HCT116 (cell line): ENCODE measurements around the gene TBC1D32. TPM values are rescaled to one million over a fixed set of nuclear protein-coding genes. Genes with fewer than 3 reads are reported as not detected.

Source experiments
- ATAC-seq: fragments of 200-7000 bp; cut with Tn5 transposase; 2 replicates; pipeline ENCODE4 v1.9.1; 2020; ENCODE audit warnings: mild to moderate bottlenecking, moderate library complexity
- BruUV-seq: library from RNA; stranded (reverse); fragments of 400-500 nt; replicated peaks from 2 replicates; lab custom pipeline; 2021; lab: Mats Ljungman, UMichigan
- CTCF ChIA-PET: fragments of 300-600 bp; sonication (Branson Sonifier 250); formaldehyde crosslinking; loops from one replicate; lab custom pipeline; 2021; ENCODE audit warnings: antibody characterized with exemption; lab: Charles Lee
- POLR2A ChIA-PET: fragments of 300-600, 350-600 bp; sonication (Branson Sonifier 250); formaldehyde crosslinking; loops from one replicate; lab custom pipeline; 2021; ENCODE audit warnings: antibody characterized with exemption; lab: Charles Lee
- RAD21 ChIA-PET, 2 experiments: fragments of 300-600 bp; sonication (Branson Sonifier 250); formaldehyde crosslinking; loops; one replicate each; lab custom pipeline; 2023; ENCODE audit warnings: low total read pairs in 2 of 2; ENCODE audit not compliant: uncharacterized antibody in 2 of 2, unreplicated experiment in 2 of 2, low non-redundant PET in 1 of 2; lab: Charles Lee
- DNase-seq: peaks from one replicate; pipeline ENCODE4 v3.0.0-alpha.2; 2010; ENCODE audit warnings: low read depth, low spot score
- H2AFZ ChIP-seq: fragments of 200-600 bp; shearing (Covaris generic), sonication (generic); 2 replicates; pipeline ENCODE4 v1.6.1; 2017; ENCODE audit warnings: low read depth, mixed run types, mixed read lengths, antibody characterized with exemption, low read length; ENCODE audit not compliant: poor library complexity, severe bottlenecking
- H3K27ac ChIP-seq: 2 replicates; pipeline ENCODE4 v1.5.1; 2012; ENCODE audit warnings: low read depth, low read length
- H3K27me3 ChIP-seq: fragments of 200-600 bp; sonication (generic); 2 replicates; pipeline ENCODE4 v1.6.1; 2016; ENCODE audit warnings: mixed run types, low read length, mixed read lengths; ENCODE audit not compliant: insufficient read depth
- H3K36me3 ChIP-seq, 2 experiments: fragments of 200-500 bp in 1 of 2; fragments of 200-600 bp in 1 of 2; sonication (Bioruptor generic) in 1 of 2; sonication (generic) in 1 of 2; 2 replicates each; pipeline versions ENCODE4 v1.5.1 to v1.6.1; 2014 to 2016; ENCODE audit warnings: low read length in 2 of 2, inconsistent platforms in 1 of 2, mixed read lengths in 1 of 2, mixed run types in 1 of 2; ENCODE audit not compliant: insufficient read depth in 2 of 2, control insufficient read depth in 1 of 2
- H3K4me1 ChIP-seq, 2 experiments: fragments of 200-600 bp in 1 of 2; sonication (generic) in 1 of 2; 2 replicates each; pipeline versions ENCODE4 v1.5.1 to v1.6.1; 2012 to 2017; ENCODE audit warnings: low read length in 2 of 2, inconsistent platforms in 1 of 2, mild to moderate bottlenecking in 1 of 2, mixed read lengths in 1 of 2, mixed run types in 1 of 2, moderate library complexity in 1 of 2; ENCODE audit not compliant: insufficient read depth in 2 of 2, control insufficient read depth in 1 of 2
- H3K4me2 ChIP-seq: fragments of 200-600 bp; sonication (generic); 2 replicates; pipeline ENCODE4 v1.6.1; 2017; ENCODE audit warnings: mixed run types, low read length, mixed read lengths
- H3K4me3 ChIP-seq, 2 experiments: fragments of 200-600 bp in 1 of 2; sonication (generic) in 1 of 2; replicated peaks in 1 of 2; 2 replicates each; pipeline ENCODE4 v1.5.1; 2011 to 2016; ENCODE audit warnings: low read length in 2 of 2, control low read depth in 1 of 2, low read depth in 1 of 2, mild to moderate bottlenecking in 1 of 2, mixed read lengths in 1 of 2, mixed run types in 1 of 2
- H3K79me2 ChIP-seq: fragments of 200-600 bp; sonication (generic); 2 replicates; pipeline ENCODE4 v1.6.1; 2017; ENCODE audit warnings: mild to moderate bottlenecking, mixed run types, low read length, moderate library complexity, mixed read lengths; ENCODE audit not compliant: insufficient read depth
- H3K9ac ChIP-seq: fragments of 200-600 bp; sonication (generic); 2 replicates; pipeline ENCODE4 v1.6.1; 2016; ENCODE audit warnings: low read length, mixed read lengths
- H3K9me2 ChIP-seq: fragments of 200-600 bp; sonication (generic), shearing (Covaris generic); 2 replicates; pipeline ENCODE4 v1.6.1; 2017; ENCODE audit warnings: mixed run types, mild to moderate bottlenecking, moderate library complexity; ENCODE audit not compliant: insufficient read depth
- H3K9me3 ChIP-seq, 2 experiments: fragments of 200-500 bp in 1 of 2; fragments of 200-600 bp in 1 of 2; sonication (Bioruptor generic) in 1 of 2; sonication (generic) in 1 of 2; 2 replicates each; pipeline ENCODE4 v1.6.1; 2014 to 2017; ENCODE audit warnings: low read length in 2 of 2, mixed read lengths in 2 of 2, inconsistent platforms in 1 of 2, low read depth in 1 of 2, mild to moderate bottlenecking in 1 of 2, mixed run types in 1 of 2, moderate library complexity in 1 of 2; ENCODE audit not compliant: control insufficient read depth in 1 of 2, insufficient read depth in 1 of 2
- H4K20me1 ChIP-seq: fragments of 200-600 bp; sonication (generic), shearing (Covaris generic); 2 replicates; pipeline ENCODE4 v1.6.1; 2017; ENCODE audit warnings: mixed run types, mild to moderate bottlenecking, moderate library complexity; ENCODE audit not compliant: insufficient read depth
- CBX3 ChIP-seq: IDR thresholded peaks from 2 replicates; pipeline ENCODE4 v1.6.1; 2012; ENCODE audit warnings: low read depth
- CEBPB ChIP-seq: IDR thresholded peaks from 2 replicates; pipeline ENCODE4 v1.6.1; 2012; ENCODE audit warnings: low read depth
- EZH2 ChIP-seq: fragments of 200-600 bp; sonication (generic); IDR thresholded peaks from 2 replicates; pipeline ENCODE4 v1.6.1; 2017; ENCODE audit warnings: antibody characterized with exemption, mixed run types
- FOSL1 ChIP-seq: IDR thresholded peaks from 2 replicates; pipeline ENCODE4 v1.6.1; 2012; ENCODE audit warnings: low read depth
- JUND ChIP-seq: IDR thresholded peaks from 2 replicates; pipeline ENCODE4 v1.6.1; 2012
- POLR2AphosphoS5 ChIP-seq: IDR thresholded peaks from 2 replicates; pipeline ENCODE4 v1.6.1; 2011; ENCODE audit warnings: mild to moderate bottlenecking, low read depth, low read length, moderate library complexity
- RAD21 ChIP-seq: IDR thresholded peaks from 2 replicates; pipeline ENCODE4 v1.6.1; 2012; ENCODE audit warnings: low read depth, mild to moderate bottlenecking
- SP1 ChIP-seq: IDR thresholded peaks from 2 replicates; pipeline ENCODE4 v1.6.1; 2012; ENCODE audit warnings: low read depth
- SRF ChIP-seq: IDR thresholded peaks from 2 replicates; pipeline ENCODE4 v1.6.1; 2012; ENCODE audit warnings: low read depth
- YY1 ChIP-seq: IDR thresholded peaks from 2 replicates; pipeline ENCODE4 v1.6.1; 2011; ENCODE audit warnings: low read length, low read depth, moderate library complexity, mild to moderate bottlenecking; ENCODE audit not compliant: insufficient replicate concordance; ENCODE audit errors: extremely low read depth
- ZNF274 ChIP-seq: fragments of 200-500 bp; sonication (Bioruptor generic); IDR thresholded peaks from 2 replicates; pipeline ENCODE4 v1.6.1; 2014; ENCODE audit warnings: mild to moderate bottlenecking, low read depth, low read length, inconsistent platforms
- intact Hi-C: fragments of 100-400 bp; cut with micrococcal nuclease; formaldehyde crosslinking; loops from 2 replicates; pipeline ENCODE4 v1.10.0; 2022
- total RNA-seq: library from RNA; stranded (reverse); gene quantifications from one replicate; pipeline ENCODE4 v1.2.1, GENCODE V29; 2021; ENCODE audit not compliant: unreplicated experiment
- TF ChIP-seq, protein P1 (sequence below): IDR thresholded peaks from 2 replicates; pipeline ENCODE4 v1.6.1; 2011; ENCODE audit warnings: mild to moderate bottlenecking, low read length, moderate library complexity; ENCODE audit not compliant: insufficient replicate concordance; ENCODE audit errors: extremely low read depth
- TF ChIP-seq, protein P2 (sequence below): IDR thresholded peaks from 2 replicates; pipeline ENCODE4 v1.6.1; 2012

The TBC1D32 gene
- total RNA-seq, 1 experiment from 2014 or later: 13.8 TPM

DNA sequence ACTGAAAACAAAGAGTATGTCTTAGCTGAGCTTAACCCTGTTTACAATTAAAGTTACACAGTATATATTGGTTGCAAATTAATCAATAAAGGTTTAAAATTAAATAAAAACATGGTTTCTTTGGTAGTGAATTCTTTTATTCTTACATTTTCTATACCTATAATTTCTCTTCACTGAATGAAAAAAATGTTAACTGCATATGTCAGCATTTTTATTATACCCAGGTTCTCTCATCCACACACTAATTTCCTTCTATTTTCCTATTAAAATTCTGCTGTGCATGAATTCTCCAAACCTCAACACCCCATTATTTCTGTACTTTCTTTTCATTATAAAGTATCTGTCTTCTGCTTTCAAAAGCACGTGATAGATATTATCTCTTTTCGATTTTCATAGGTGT, 91.9 kb downstream of the TBC1D32 start:
- Histone ChIP-seq H3K27me3 (no peaks in the 10 kb centered on the region), H3K9ac (no peak overlapping the region), H3K36me3 (no peaks in the 10 kb centered on the region), H3K79me2 (no peaks in the 10 kb centered on the region), H4K20me1 (no peaks in the 10 kb centered on the region), H3K4me1 (0 out of 4 replicates have a peak, but pooled peaks cover 0 to 5% of the 10 kb centered on the region in 2 experiments), H2AFZ (no peak overlapping the region), H3K4me3 (no peak overlapping the region), H3K27ac (no peak overlapping the region), H3K9me3 (no peaks in the 10 kb centered on the region), H3K4me2 (no peak overlapping the region), H3K9me2 (no peaks in the 10 kb centered on the region; the same call in 1 of the 2 replicates)
- DNase-seq (no peak), ATAC-seq (no peak)
- POLR2A ChIA-PET: no interaction called here
- BruUV-seq: no TSS peak
- TF ChIP-seq SRF (no peak), POLR2AphosphoS5 (no peak), CEBPB (no peak), CBX3 (no peak), ZNF274 (no peak), FOSL1 (no peak), JUND (no peak)
- TF ChIP-seq, protein P1, sequence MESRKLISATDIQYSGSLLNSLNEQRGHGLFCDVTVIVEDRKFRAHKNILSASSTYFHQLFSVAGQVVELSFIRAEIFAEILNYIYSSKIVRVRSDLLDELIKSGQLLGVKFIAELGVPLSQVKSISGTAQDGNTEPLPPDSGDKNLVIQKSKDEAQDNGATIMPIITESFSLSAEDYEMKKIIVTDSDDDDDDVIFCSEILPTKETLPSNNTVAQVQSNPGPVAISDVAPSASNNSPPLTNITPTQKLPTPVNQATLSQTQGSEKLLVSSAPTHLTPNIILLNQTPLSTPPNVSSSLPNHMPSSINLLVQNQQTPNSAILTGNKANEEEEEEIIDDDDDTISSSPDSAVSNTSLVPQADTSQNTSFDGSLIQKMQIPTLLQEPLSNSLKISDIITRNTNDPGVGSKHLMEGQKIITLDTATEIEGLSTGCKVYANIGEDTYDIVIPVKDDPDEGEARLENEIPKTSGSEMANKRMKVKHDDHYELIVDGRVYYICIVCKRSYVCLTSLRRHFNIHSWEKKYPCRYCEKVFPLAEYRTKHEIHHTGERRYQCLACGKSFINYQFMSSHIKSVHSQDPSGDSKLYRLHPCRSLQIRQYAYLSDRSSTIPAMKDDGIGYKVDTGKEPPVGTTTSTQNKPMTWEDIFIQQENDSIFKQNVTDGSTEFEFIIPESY: no peak
- intact Hi-C loops: no loop called here
- RAD21 ChIA-PET: no interaction called here
- CTCF ChIA-PET: no interaction called here

DNA sequence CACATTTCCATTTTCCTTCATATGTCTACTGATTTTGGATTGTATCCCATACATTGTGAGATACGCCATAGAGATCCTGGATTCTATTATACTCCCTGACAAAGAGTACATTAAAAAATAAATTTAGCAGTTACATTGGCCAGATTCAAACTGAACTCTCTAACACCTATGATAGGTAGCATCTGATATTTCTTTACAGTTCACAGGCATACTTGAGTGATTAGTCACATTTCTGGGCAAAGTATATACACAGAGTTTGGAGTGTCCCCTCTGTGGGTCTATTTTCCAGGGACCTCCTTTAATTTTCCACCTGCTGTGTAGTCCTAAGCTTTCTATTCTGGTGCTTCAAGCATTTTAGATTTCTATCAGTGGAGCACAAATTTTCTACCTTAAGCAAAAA, 96.4 kb downstream of the TBC1D32 start:
- TF ChIP-seq EZH2 (no peak), YY1 (no peak), SP1 (no peak), CBX3 (no peak), RAD21 (no peak)
- TF ChIP-seq, protein P2, sequence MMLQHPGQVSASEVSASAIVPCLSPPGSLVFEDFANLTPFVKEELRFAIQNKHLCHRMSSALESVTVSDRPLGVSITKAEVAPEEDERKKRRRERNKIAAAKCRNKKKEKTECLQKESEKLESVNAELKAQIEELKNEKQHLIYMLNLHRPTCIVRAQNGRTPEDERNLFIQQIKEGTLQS: no peak
- no peaks in the 10 kb centered on the region for H3K9me3 ChIP-seq
- RAD21 ChIA-PET: no interaction called here
- H3K27me3 ChIP-seq: no peaks in the 10 kb centered on the region
- intact Hi-C loops: no loop called here
- H3K79me2 ChIP-seq: no peaks in the 10 kb centered on the region
- H3K36me3 ChIP-seq: no peaks in the 10 kb centered on the region
- BruUV-seq: no TSS peak
- H2AFZ ChIP-seq: no peak overlapping the region
- no peak for ATAC-seq
- H3K4me2 ChIP-seq: no peak overlapping the region
- POLR2A ChIA-PET: no interaction called here
- no peaks in the 10 kb centered on the region for H4K20me1 ChIP-seq
- no peak overlapping the region for H3K4me3 ChIP-seq
- no peaks in the 10 kb centered on the region; the same call in 1 of the 2 replicates for H3K9me2 ChIP-seq
- no peak overlapping the region for H3K27ac ChIP-seq
- no peak overlapping the region for H3K9ac ChIP-seq
- no peak for DNase-seq
- CTCF ChIA-PET: no interaction called here
- 0 out of 4 replicates have a peak, but pooled peaks cover 0 to 5% of the 10 kb centered on the region in 2 experiments for H3K4me1 ChIP-seq
